Mesenchymal stem cell (in vitro differentiated cells and primary cell): ENCODE results near the gene PTPRG.

Experiments
- DNase-seq: peaks from one replicate; pipeline ENCODE4 v3.0.0-alpha.2; 2013
- H2AFZ ChIP-seq: one replicate; pipeline ENCODE4 v1.6.1; 2013; ENCODE audit warnings: low read depth, mild to moderate bottlenecking, control low read depth, inconsistent platforms, low read length, moderate library complexity
- H2AK5ac ChIP-seq: 2 replicates; pipeline ENCODE4 v1.6.1; 2013; ENCODE audit warnings: low read length, moderate library complexity, mild to moderate bottlenecking, inconsistent platforms; ENCODE audit not compliant: severe bottlenecking
- H2BK120ac ChIP-seq: one replicate; pipeline ENCODE4 v1.6.1; 2013; ENCODE audit warnings: low read depth, mild to moderate bottlenecking, inconsistent platforms, low read length, moderate library complexity
- H2BK12ac ChIP-seq, 2 experiments: one replicate each; pipeline ENCODE4 v1.6.1; 2013; ENCODE audit warnings: inconsistent platforms in 2 of 2, low read length in 2 of 2, mild to moderate bottlenecking in 2 of 2, moderate library complexity in 2 of 2, control low read depth in 1 of 2
- H2BK15ac ChIP-seq: one replicate; pipeline ENCODE4 v1.6.1; 2013; ENCODE audit warnings: mild to moderate bottlenecking, low read depth, inconsistent platforms; ENCODE audit not compliant: poor library complexity, severe bottlenecking
- H2BK5ac ChIP-seq: 2 replicates; pipeline ENCODE4 v1.6.1; 2013; ENCODE audit warnings: low read depth, mild to moderate bottlenecking, low read length, control low read depth, inconsistent platforms; ENCODE audit not compliant: poor library complexity, severe bottlenecking
- H3K14ac ChIP-seq, 2 experiments: one replicate each; pipeline ENCODE4 v1.6.1; 2013; ENCODE audit warnings: inconsistent platforms in 2 of 2, low read length in 2 of 2, control low read depth in 1 of 2, mild to moderate bottlenecking in 1 of 2, moderate library complexity in 1 of 2
- H3K18ac ChIP-seq, 2 experiments: one replicate each; pipeline ENCODE4 v1.6.1; 2013; ENCODE audit warnings: inconsistent platforms in 2 of 2, low read length in 2 of 2, control low read depth in 1 of 2, low read depth in 1 of 2, mild to moderate bottlenecking in 1 of 2
- H3K23ac ChIP-seq, 2 experiments: one replicate each; pipeline ENCODE4 v1.6.1; 2013; ENCODE audit warnings: inconsistent platforms in 2 of 2, low read length in 2 of 2, mild to moderate bottlenecking in 2 of 2, moderate library complexity in 2 of 2, control low read depth in 1 of 2
- H3K27ac ChIP-seq: 2 replicates; pipeline ENCODE4 v1.5.1; 2013; ENCODE audit warnings: mild to moderate bottlenecking, moderate library complexity, low read length, control low read depth, inconsistent platforms; ENCODE audit not compliant: poor library complexity, severe bottlenecking
- H3K27me3 ChIP-seq, 2 experiments: 2 replicates each; pipeline versions ENCODE4 v1.6.1 to v1.7.0; 2013; ENCODE audit warnings: low read length in 2 of 2, mild to moderate bottlenecking in 2 of 2, moderate library complexity in 2 of 2, control low read depth in 1 of 2, inconsistent platforms in 1 of 2; ENCODE audit not compliant: control insufficient read depth in 1 of 2, insufficient read depth in 1 of 2
- H3K36me3 ChIP-seq, 2 experiments: 2 replicates each; pipeline versions ENCODE4 v1.6.1 to v1.7.0; 2013; ENCODE audit warnings: low read length in 2 of 2, control low read depth in 1 of 2, inconsistent platforms in 1 of 2, low read depth in 1 of 2, mild to moderate bottlenecking in 1 of 2; ENCODE audit not compliant: insufficient read depth in 2 of 2, control insufficient read depth in 1 of 2
- H3K4ac ChIP-seq, 2 experiments: one replicate each; pipeline ENCODE4 v1.6.1; 2013; ENCODE audit warnings: inconsistent platforms in 2 of 2, low read length in 2 of 2, mild to moderate bottlenecking in 2 of 2, moderate library complexity in 2 of 2, control low read depth in 1 of 2, low read depth in 1 of 2
- H3K4me1 ChIP-seq: 2 replicates; pipeline ENCODE4 v1.6.1; 2013; ENCODE audit warnings: low read depth, low read length, control low read depth; ENCODE audit not compliant: control insufficient read depth, insufficient read depth
- H3K4me2 ChIP-seq: 2 replicates; pipeline ENCODE4 v1.6.1; 2013; ENCODE audit warnings: low read length, mild to moderate bottlenecking, inconsistent platforms; ENCODE audit not compliant: poor library complexity, severe bottlenecking
- H3K4me3 ChIP-seq, 2 experiments: 2 replicates each; pipeline versions ENCODE4 v1.5.1 to v1.7.0; 2013; ENCODE audit warnings: low read length in 2 of 2, mild to moderate bottlenecking in 2 of 2, control low read depth in 1 of 2, low read depth in 1 of 2; ENCODE audit not compliant: insufficient read depth in 1 of 2
- H3K79me1 ChIP-seq: replicated peaks from 2 replicates; pipeline ENCODE4 v1.6.1; 2013; ENCODE audit warnings: mild to moderate bottlenecking, control low read depth, low read length, inconsistent platforms; ENCODE audit not compliant: poor library complexity, severe bottlenecking
- H3K9ac ChIP-seq: 2 replicates; pipeline ENCODE4 v1.7.0; 2013; ENCODE audit warnings: mild to moderate bottlenecking, low read length, moderate library complexity
- H3K9me3 ChIP-seq: 2 replicates; pipeline ENCODE4 v1.7.0; 2013; ENCODE audit warnings: mild to moderate bottlenecking, low read length; ENCODE audit not compliant: control insufficient read depth
- H4K8ac ChIP-seq: one replicate; pipeline ENCODE4 v1.6.1; 2013; ENCODE audit warnings: inconsistent platforms, mild to moderate bottlenecking, low read length, moderate library complexity
- H4K91ac ChIP-seq: one replicate; pipeline ENCODE4 v1.6.1; 2013; ENCODE audit warnings: mild to moderate bottlenecking, low read length, inconsistent platforms
- WGBS: methylation state at CpG from one replicate; pipeline ENCODE4 v1.1.7; 2013; ENCODE audit warnings: mixed read lengths; 5-methylcytosine and 5-hydroxymethylcytosine counted together

The PTPRG gene

DNA sequence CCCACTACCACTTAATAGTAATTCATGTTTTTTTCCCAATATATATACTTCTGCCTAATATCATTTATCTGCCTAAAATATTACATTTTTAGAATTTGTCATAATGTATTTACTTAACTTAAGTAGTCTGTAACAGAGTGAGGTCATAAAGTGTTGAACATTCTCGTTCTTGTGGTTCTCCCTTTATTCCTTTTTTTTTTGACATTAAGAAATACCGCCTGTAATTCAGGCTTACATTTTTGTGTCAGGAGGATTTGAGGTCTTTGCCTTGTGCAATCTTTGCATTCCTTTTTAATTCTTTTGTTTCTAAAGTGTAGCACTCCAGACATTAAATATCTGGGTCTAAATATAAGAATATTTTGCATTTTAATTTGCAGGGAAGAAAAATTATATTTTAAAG lies 315.4 kb downstream of the PTPRG start:
- Histone ChIP-seq H4K91ac (no peak overlapping the region), H3K23ac (no peak overlapping the region), H3K27ac (no peak overlapping the region), H3K9ac (peak overlapping the region; percentile 20), H3K4ac (no peak overlapping the region), H3K4me1 (peaks cover 7% of the 10 kb centered on the region), H3K36me3 (no peaks in the 10 kb centered on the region), H3K18ac (no peak overlapping the region), H2AFZ (no peak overlapping the region), H2BK12ac (no peak overlapping the region), H2BK5ac (no peak overlapping the region), H3K27me3 (no peaks in the 10 kb centered on the region), H3K4me3 (no peak overlapping the region), H2AK5ac (no peak overlapping the region), H3K79me1 (peaks cover 22% of the 10 kb centered on the region), H2BK15ac (no peak overlapping the region), H3K4me2 (no peak overlapping the region), H3K14ac (no peak overlapping the region), H3K9me3 (no peaks in the 10 kb centered on the region), H2BK120ac (no peak overlapping the region), H4K8ac (no peak overlapping the region)
- peak; percentile 14 for DNase-seq
- 83% methylated on average over 1 of the region's 2 CpGs for WGBS

DNA sequence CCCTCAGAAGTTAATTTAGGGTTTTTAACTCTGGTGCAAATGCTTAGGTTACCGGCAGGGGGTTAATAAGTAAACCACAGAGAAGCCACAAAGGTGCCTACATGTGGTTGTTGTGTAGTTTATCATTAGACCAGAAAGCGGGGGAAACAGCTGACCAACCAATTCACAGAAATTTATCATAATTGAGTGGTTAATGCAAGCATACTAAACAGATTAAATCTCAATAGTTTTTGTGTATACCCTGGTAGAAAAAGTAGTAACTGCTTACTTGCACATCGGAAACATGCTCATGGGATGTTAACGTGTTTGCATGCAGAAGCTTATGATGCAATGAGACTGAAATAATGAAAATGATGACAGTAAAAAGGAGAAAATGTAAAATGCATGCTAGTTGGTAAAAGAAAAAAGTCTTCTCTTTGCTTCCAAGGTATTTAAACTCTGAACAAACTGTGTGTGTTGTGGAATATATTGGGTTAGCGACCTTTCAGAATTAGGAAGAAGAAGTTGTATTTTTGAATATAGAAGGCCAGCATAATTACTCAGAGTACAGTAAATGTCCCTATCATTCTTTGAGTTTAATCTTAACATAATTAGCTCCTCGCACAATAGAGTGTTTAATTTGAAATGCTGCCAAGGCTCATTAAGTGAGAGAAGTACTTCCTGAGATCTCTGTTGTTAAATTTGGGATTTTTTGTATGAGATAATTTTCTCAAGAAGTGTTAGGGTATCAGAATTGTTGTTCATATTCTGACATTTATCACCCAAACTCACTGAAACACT lies 316.2 kb downstream of the PTPRG start:
- H3K4ac ChIP-seq = no peak overlapping the region

DNA sequence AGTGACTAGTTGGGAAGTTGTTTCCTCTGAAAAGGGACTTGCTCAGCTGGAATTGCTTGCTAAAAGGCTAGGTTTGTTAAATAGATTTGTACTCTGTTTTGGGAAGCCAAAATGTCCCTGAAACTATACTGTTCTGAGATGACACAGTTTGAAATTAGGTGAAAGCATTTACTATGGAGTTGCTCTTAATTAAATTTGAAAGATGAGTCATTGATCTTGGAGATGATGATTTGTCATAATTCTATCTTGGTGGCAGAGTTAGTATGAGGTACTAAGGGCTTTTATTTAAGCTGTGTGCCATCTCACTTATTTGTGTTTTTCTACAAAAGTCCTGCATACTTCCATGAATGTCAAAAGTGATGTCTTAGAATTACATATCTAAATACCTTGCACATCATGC lies 320.9 kb downstream of the PTPRG start:
- Histone ChIP-seq H3K27me3 (no peaks in the 10 kb centered on the region), H3K4ac (no peak overlapping the region), H2BK5ac (no peak overlapping the region), H3K9ac (no peak overlapping the region), H3K4me2 (no peak overlapping the region), H3K9me3 (no peaks in the 10 kb centered on the region), H2BK12ac (no peak overlapping the region), H3K14ac (no peak overlapping the region), H4K91ac (no peak overlapping the region), H4K8ac (no peak overlapping the region), H3K4me3 (no peak overlapping the region), H3K23ac (no peak overlapping the region), H2AFZ (no peak overlapping the region), H3K4me1 (peaks cover 3% of the 10 kb centered on the region), H3K18ac (no peak overlapping the region), H3K27ac (no peak overlapping the region), H2BK120ac (no peak overlapping the region), H2BK15ac (no peak overlapping the region), H3K36me3 (no peaks in the 10 kb centered on the region), H3K79me1 (peaks cover 24% of the 10 kb centered on the region), H2AK5ac (no peak overlapping the region)
- no peak for DNase-seq

More for the DNA sequence above, 316.2 kb downstream of the PTPRG start:
- H3K23ac ChIP-seq = no peak overlapping the region
- peaks cover 19% of the 10 kb centered on the region for H3K79me1 ChIP-seq
- no peak overlapping the region for H3K18ac ChIP-seq
- H3K4me1 ChIP-seq = peaks cover 7% of the 10 kb centered on the region
- H3K27me3 ChIP-seq = no peaks in the 10 kb centered on the region
- H3K4me2 ChIP-seq = no peak overlapping the region
- H2BK12ac ChIP-seq = no peak overlapping the region
- H2BK15ac ChIP-seq = no peak overlapping the region
- no peak overlapping the region for H4K91ac ChIP-seq
- no peak overlapping the region for H2BK5ac ChIP-seq
- no peak overlapping the region for H4K8ac ChIP-seq
- H2BK120ac ChIP-seq = no peak overlapping the region
- peak; percentile 8 for DNase-seq
- H2AK5ac ChIP-seq = no peak overlapping the region
- no peaks in the 10 kb centered on the region for H3K36me3 ChIP-seq
- H3K27ac ChIP-seq = peak overlapping the region; percentile 40
- peak overlapping the region; percentile 20 for H3K9ac ChIP-seq
- no peak overlapping the region for H3K4me3 ChIP-seq
- WGBS = 77% methylated on average over 5 of the region's 6 CpGs
- H2AFZ ChIP-seq = no peak overlapping the region
- H3K9me3 ChIP-seq = no peaks in the 10 kb centered on the region
- no peak overlapping the region for H3K14ac ChIP-seq

DNA sequence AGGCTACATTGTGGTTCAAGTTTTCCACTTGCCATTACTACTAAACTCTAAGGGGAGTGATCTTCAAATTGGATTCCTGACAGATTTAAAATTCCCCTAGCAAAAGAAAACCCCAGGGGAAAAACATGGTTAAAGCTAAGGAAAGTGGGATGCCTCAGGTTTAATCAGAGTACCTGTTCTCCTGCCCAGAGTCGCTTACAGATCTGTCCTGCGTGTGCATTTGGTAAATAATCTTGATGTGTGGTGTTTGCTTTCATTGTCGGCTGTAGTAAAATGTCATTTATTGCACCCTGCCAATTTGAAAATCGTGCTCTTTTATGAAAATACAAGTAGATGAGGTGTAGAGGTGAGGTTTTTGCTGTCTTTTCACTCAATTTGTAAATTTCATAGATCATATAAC lies 323.4 kb downstream of the PTPRG start:
- Histone ChIP-seq H3K4ac (no peak overlapping the region), H3K27ac (no peak overlapping the region), H4K8ac (no peak overlapping the region), H2BK5ac (no peak overlapping the region), H3K9me3 (no peaks in the 10 kb centered on the region), H3K36me3 (no peaks in the 10 kb centered on the region), H3K4me1 (no peaks in the 10 kb centered on the region), H3K79me1 (peaks cover 21% of the 10 kb centered on the region), H2BK120ac (no peak overlapping the region), H3K27me3 (no peaks in the 10 kb centered on the region), H3K4me3 (no peak overlapping the region), H2AK5ac (no peak overlapping the region), H3K14ac (no peak overlapping the region), H4K91ac (no peak overlapping the region), H3K4me2 (no peak overlapping the region), H2BK12ac (no peak overlapping the region), H3K18ac (no peak overlapping the region), H3K23ac (no peak overlapping the region), H2BK15ac (no peak overlapping the region), H2AFZ (no peak overlapping the region), H3K9ac (no peak overlapping the region)
- WGBS = 89% methylated on average over 4 of the region's 4 CpGs
- DNase-seq = no peak
